Measurements from ENCODE around the gene TOMM70.
A peak's percentile ranks its signal among the peaks of the same experiment; 100 is the strongest.

The TOMM70 gene

GRCh38 chr3:100411091-100411982 is 10.4 kb upstream of the TOMM70 start:
- no peak for DNase-seq (ENCODE audit: low spot score)

DNA sequence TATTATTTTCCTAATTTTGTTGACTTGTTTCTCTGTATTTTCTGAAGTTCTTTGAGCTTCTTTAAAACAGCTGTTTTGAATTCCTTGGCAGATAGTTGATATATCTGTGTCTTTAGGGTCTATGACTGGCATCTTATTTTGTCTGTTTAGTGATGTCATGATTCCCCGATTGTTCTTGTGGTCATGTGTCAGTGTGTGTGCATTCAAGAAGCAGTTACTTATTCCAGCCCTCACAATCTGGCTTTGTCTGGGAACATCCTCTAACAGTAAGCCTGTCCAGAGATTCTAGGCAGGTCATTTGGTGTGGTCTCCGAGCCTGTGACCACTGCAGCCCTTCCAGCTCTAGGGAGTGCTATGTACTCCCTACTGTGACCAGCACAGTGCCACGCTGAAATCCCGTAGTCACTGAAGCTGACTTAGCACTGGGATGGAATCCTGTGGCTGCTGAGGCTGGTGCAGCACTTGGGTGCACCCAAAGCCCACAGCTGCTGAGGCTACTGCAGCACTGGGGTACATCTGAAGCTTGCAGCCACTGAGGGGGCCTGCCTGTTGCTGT is 7.2 kb upstream of the TOMM70 start:
- DNase-seq (ENCODE audit: low spot score) = no peak

DNA sequence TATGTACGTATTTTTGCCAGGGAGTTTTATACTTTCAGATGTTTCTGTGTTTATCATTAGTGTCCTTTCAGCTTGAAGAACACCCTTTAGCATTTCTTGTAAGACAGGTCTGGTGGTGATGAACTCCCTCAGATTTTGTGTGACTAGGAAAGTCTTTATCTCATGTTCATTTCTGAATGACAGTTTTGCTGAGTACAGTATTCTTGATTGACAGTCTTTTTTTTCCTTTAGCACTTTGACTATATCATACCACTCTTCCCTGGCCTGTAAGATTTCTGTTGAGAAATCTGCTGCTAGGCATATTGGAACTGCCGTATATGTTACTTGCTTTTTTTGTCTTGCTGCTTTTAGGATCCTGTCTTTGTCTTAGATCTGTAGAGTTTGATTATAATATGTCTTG is 6.3 kb upstream of the TOMM70 start:
- no peak for DNase-seq (ENCODE audit: low spot score)

- DNase-seq (ENCODE audit: low spot score) = no peak
These were observed 3.3 kb upstream of the TOMM70 start for GRCh38 chr3:100404250-100404548.

- DNase-seq (ENCODE audit: low spot score) = no peak
These were observed 2.7 kb upstream of the TOMM70 start for GRCh38 chr3:100403362-100404249.

GRCh38 chr3:100402891-100403290 is 2.0 kb upstream of the TOMM70 start:
- DNase-seq (ENCODE audit: low spot score) = no peak

DNA sequence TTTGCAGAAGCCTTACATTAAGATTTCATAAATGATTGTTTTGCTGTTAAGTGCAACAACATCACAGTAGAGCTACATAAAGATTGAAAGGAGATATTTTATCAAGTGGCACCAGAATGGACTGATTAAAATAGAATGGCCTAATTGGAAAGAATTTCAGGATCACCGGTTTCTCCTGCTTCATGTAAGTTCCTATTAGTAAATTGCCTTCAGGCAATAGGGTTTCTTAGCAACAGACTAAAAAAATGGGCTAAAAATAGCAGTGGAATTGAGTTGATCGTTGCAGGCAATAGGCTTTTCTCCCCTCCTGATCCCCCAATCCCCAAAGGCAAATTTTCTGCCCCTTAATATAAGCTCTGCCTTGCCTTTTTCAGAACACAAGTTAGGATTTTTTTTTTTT is 1.4 kb upstream of the TOMM70 start:
- DNase-seq (ENCODE audit: low spot score) = peak; percentile 24

GRCh38 chr3:100401674-100402041 is 769 bp upstream of the TOMM70 start:
- peak; percentile 34 for DNase-seq (ENCODE audit: low spot score)

DNA sequence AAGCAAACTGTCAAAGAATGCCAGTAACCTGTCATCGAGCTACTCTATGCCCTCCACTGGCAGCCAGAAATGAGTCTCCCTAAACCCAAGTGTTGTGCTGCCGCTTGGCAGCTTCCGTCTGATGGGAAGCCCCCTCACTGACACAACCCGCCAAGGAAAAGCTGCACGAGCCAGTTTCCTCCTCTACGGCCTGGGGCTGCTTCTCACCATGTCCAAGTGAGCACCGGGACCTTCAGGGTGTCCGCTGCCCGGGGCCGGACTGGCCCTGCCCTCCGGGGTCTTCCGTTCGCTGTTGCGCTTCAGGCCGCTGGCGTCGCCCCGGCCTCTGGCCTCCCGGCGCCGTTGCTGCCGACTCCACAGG is 490 bp downstream of the TOMM70 start:
- DNase-seq (ENCODE audit: low spot score) = peak; percentile 36

GRCh38 chr3:100399341-100400071 is 1.4 kb downstream of the TOMM70 start:
- DNase-seq (ENCODE audit: low spot score) = no peak

- no peak for DNase-seq (ENCODE audit: low spot score)
These were observed 3.9 kb downstream of the TOMM70 start for GRCh38 chr3:100396967-100397366.

DNA sequence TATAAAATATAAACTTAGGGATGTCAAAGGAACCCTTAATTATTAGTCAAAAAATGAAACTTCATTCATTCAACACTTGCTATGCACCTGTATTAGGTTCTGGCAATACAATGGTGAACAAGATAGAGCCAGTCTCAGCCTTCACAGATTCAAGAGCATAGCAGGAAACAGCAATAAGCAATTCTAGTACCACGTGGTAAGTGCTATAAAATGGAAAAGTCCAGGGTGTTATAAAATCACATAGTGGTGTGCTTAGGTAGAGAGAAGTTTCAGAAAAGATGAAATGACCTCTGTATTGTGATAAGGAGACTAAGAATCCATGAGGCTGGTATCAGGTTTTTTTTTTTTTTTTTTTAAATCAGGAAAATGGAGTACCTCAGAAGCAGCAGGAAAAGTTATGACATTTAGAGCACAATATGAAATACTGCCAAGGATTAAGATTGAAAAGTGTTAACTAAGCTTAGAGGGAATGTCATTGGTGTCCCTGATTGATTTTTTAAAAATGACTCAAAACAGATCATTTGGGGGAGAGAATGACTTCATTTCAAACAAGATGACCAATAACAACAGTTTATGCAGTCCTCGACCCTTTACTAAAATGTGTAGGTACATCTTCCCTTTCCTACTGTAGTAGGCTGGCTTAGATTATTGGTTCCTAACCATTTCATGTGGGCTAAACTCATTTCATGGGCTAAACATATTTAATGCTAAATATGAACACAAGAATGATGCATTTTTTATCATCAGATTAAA is 5.0 kb downstream of the TOMM70 start:
- DNase-seq (ENCODE audit: low spot score) = no peak

- no peak for DNase-seq (ENCODE audit: low spot score)
These were observed 11.9 kb downstream of the TOMM70 start for GRCh38 chr3:100389025-100389424.

DNA sequence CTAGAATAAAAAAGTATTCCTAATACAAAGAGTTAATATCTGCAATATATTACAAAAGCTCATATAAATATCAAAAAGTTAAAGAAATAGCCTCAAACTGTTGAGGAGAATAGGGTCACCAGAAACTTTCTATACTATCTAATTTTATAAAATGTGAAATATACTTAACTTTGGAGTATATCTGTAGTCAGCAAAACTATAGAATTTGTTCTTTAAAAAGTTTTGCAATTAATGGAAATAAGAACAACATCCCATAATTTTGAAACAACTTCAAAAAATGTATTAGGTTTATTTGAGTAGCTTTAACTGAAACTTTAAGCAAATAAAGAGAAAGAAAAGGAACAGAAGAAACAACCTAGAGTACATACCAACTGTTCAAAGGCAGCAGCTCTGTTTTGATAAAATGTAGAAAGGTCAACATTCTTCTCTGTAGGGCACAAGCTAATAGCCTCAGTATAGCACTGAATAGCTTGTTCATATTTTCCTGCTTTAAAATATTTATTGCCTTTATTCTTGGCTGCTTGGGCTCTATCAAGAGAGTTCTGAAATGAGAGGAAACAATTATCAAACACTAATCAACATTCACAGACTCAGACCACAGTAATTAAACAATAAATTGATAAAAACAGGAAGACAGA is 14.3 kb downstream of the TOMM70 start:
- DNase-seq (ENCODE audit: low spot score) = no peak

- DNase-seq (ENCODE audit: low spot score) = no peak
These were observed 16.0 kb downstream of the TOMM70 start for GRCh38 chr3:100384733-100385525.

GRCh38 chr3:100376301-100376700 is 24.6 kb downstream of the TOMM70 start:
- DNase-seq (ENCODE audit: low spot score) = no peak

- no peak for DNase-seq (ENCODE audit: low spot score)
These were observed 26.4 kb downstream of the TOMM70 start for GRCh38 chr3:100374521-100374920.

DNA sequence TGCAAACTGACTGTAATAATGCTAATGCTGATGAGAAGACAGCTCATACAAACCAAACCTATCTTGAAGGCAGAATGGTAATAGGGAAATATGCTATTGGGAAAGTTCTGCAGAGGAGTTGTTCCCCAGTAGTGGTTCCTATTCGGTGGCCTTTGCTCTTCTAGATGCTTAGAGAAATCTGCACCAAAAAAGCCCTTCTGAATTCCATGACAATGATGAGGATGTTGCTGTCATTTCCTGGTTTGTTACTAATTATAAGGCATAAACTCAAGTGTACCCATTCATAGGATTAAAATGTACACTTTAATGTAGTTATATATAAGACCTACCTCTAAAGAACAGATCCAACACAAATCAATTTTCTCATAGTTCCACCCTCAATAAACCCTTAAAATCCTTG is 30.1 kb downstream of the TOMM70 start:
- DNase-seq (ENCODE audit: low spot score) = peak; percentile 8

DNA sequence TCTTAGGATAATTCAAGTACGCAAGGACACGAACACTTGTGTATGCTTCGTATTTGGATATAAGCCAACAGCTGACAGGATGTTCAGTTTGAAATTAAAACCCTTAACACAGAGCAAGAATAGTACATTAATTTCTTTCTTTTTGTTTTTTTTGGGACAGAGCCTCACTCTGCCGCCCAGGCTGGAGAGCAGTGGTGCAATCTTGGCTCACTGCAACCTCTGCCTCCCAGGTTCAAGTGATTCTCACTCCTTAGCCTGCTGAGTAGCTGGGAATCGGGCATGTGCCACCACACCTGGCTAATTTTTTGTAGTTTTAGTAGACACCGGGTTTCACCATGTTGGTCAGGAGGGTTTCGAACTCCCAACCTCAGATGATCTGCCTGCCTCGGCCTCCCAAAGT is 32.4 kb downstream of the TOMM70 start:
- no peak for DNase-seq (ENCODE audit: low spot score)

DNA sequence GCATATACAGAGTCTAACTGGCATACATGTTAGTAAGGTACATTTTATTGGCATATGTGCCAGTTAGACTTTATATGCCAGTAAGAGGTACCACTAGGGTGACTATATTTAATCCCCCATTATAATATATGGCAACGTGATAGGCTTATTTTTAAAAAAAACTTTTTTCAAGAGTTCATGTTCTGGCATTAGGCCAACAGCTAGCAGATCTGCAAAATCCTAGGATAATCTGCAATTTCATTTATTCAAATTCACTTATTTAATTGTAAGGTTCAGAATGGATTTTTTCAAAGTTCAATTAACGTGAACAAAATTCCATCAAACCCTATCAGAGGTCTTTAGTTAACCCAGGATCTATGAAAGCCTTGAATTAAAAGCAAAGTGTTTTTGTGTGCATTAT is 34.5 kb downstream of the TOMM70 start:
- no peak for DNase-seq (ENCODE audit: low spot score)
